GM12878 (cell line): Measurements from ENCODE around the gene KRT73. TPM values are rescaled to one million over a fixed set of nuclear protein-coding genes. Genes with fewer than 3 reads are reported as not detected.

Experiments
- ATAC-seq: fragments of 200-7000 bp; cut with Tn5 transposase; 3 replicates; pipeline ENCODE4 v1.9.1; 2020; ENCODE audit warnings: mild to moderate bottlenecking, moderate library complexity
- BruUV-seq: library from RNA; stranded (reverse); fragments of 400-500 nt; replicated peaks from 2 replicates; lab custom pipeline; 2021; lab: Mats Ljungman, UMichigan
- CTCF ChIA-PET: fragments of 300-600 bp; sonication (Branson Sonifier 250); formaldehyde crosslinking; extraction: SDS; loops from one replicate; lab custom pipeline; 2021; ENCODE audit warnings: inconsistent platforms; lab: Yijun Ruan, JAX
- POLR2A ChIA-PET: fragments of 350-600 bp; formaldehyde crosslinking; extraction: SDS; loops from one replicate; lab custom pipeline; 2021; ENCODE audit warnings: inconsistent platforms; lab: Charles Lee
- RAD21 ChIA-PET: fragments of 300-600 bp; sonication (Branson Sonifier 250); formaldehyde crosslinking; loops from one replicate; lab custom pipeline; 2023; ENCODE audit warnings: antibody characterized with exemption; ENCODE audit not compliant: unreplicated experiment; lab: Charles Lee
- SMC1A ChIA-PET: fragments of 300-600 bp; sonication (Branson Sonifier 250); formaldehyde crosslinking; loops from one replicate; lab custom pipeline; 2023; ENCODE audit not compliant: unreplicated experiment, uncharacterized antibody; lab: Charles Lee
- DNase-seq: peaks from one replicate; pipeline ENCODE4 v3.0.0-alpha.2; 2011; ENCODE audit warnings: low read depth, low spot score
- FAIRE-seq: peaks from 3 replicates; lab custom pipeline; 2011; peaks lifted over from hg19 to GRCh38; lab: Jason Lieb, UNC
- H2AFZ ChIP-seq: 2 replicates; pipeline ENCODE4 v1.6.0; 2011; ENCODE audit warnings: low read depth, low read length, control low read depth; ENCODE audit not compliant: control insufficient read depth
- H3K27ac ChIP-seq: 2 replicates; pipeline ENCODE4 v1.5.1; 2011; ENCODE audit warnings: control low read depth; ENCODE audit not compliant: control insufficient read depth, insufficient read depth
- H3K27me3 ChIP-seq, 2 experiments: replicated peaks in 1 of 2; 2 replicates each; pipeline versions ENCODE4 v1.6.0 to v1.6.1; 2011; ENCODE audit warnings: low read length in 1 of 2; ENCODE audit not compliant: control insufficient read depth in 2 of 2, insufficient read depth in 2 of 2
- H3K36me3 ChIP-seq, 2 experiments: 2 replicates each; pipeline ENCODE4 v1.5.1; 2011; ENCODE audit warnings: low read length in 1 of 2; ENCODE audit not compliant: control insufficient read depth in 2 of 2, insufficient read depth in 2 of 2
- H3K4me1 ChIP-seq: 2 replicates; pipeline ENCODE4 v1.6.1; 2011; ENCODE audit warnings: mild to moderate bottlenecking, low read length, moderate library complexity, mixed read lengths; ENCODE audit not compliant: control insufficient read depth, insufficient read depth
- H3K4me2 ChIP-seq: 2 replicates; pipeline ENCODE4 v1.6.0; 2011; ENCODE audit warnings: control low read depth; ENCODE audit not compliant: control insufficient read depth, insufficient read depth
- H3K4me3 ChIP-seq: fragments of 200-600 bp; sonication (generic); 2 replicates; pipeline ENCODE4 v1.5.1; 2016
- H3K79me2 ChIP-seq: 2 replicates; pipeline ENCODE4 v1.6.0; 2011; ENCODE audit warnings: low read length; ENCODE audit not compliant: control insufficient read depth, insufficient read depth
- H3K9ac ChIP-seq: 2 replicates; pipeline ENCODE4 v1.8.0; 2011; ENCODE audit warnings: low read length, control low read depth, mixed read lengths; ENCODE audit not compliant: control insufficient read depth, insufficient read depth
- H3K9me3 ChIP-seq: replicated peaks from 3 replicates; pipeline ENCODE4 v1.5.1; 2011; ENCODE audit warnings: mild to moderate bottlenecking, low read length; ENCODE audit not compliant: control insufficient read depth, insufficient read depth
- H4K20me1 ChIP-seq: 2 replicates; pipeline ENCODE4 v1.6.0; 2011; ENCODE audit not compliant: control insufficient read depth, insufficient read depth
- BACH1 ChIP-seq: fragments of 450-650 bp; IDR thresholded peaks from 2 replicates; pipeline ENCODE4 v1.6.1; 2017; ENCODE audit warnings: mild to moderate bottlenecking, borderline replicate concordance
- ETV6 ChIP-seq, 2 experiments: fragments of 450-650 bp in 1 of 2; IDR thresholded peaks in 1 of 2; conservative IDR thresholded peaks in 1 of 2; 2 replicates each; pipeline ENCODE4 v1.6.1; 2014; ENCODE audit warnings: antibody characterized with exemption in 1 of 2, borderline replicate concordance in 1 of 2, low read depth in 1 of 2, mild to moderate bottlenecking in 1 of 2, moderate library complexity in 1 of 2
- HSF1 ChIP-seq: fragments of 150-350 bp; IDR thresholded peaks from 2 replicates; pipeline ENCODE4 v1.6.1; 2014; ENCODE audit warnings: mild to moderate bottlenecking, low read depth, low read length
- IRF4 ChIP-seq: IDR thresholded peaks from 2 replicates; pipeline ENCODE4 v1.6.1; 2011; ENCODE audit warnings: low read depth, low read length
- MEF2A ChIP-seq: IDR thresholded peaks from 2 replicates; pipeline ENCODE4 v1.6.1; 2011; ENCODE audit warnings: low read depth, mild to moderate bottlenecking, low read length, moderate library complexity; ENCODE audit not compliant: insufficient read depth
- MLLT1 ChIP-seq: fragments of 450-650 bp; IDR thresholded peaks from 2 replicates; pipeline ENCODE4 v1.6.1; 2016; ENCODE audit warnings: mild to moderate bottlenecking
- MXI1 ChIP-seq: fragments of 150-350 bp; IDR thresholded peaks from 2 replicates; pipeline ENCODE4 v1.6.1; 2011; ENCODE audit warnings: low read depth, mild to moderate bottlenecking, inconsistent platforms, low read length, improper control_type of control experiment
- NFYA ChIP-seq: IDR thresholded peaks from 2 replicates; pipeline ENCODE4 v1.6.1; 2011; ENCODE audit warnings: low read depth, mild to moderate bottlenecking, low read length, improper control_type of control experiment, borderline replicate concordance
- SP1 ChIP-seq: IDR thresholded peaks from one replicate; pipeline ENCODE4 v1.6.1; 2011; ENCODE audit warnings: low read depth, low read length
- SREBF1 ChIP-seq: IDR thresholded peaks from 2 replicates; pipeline ENCODE4 v1.6.1; 2012; ENCODE audit warnings: mild to moderate bottlenecking, low read length
- SRF ChIP-seq, 2 experiments: IDR thresholded peaks; 2 replicates each; pipeline ENCODE4 v1.6.1; 2011; ENCODE audit warnings: low read depth in 2 of 2, low read length in 2 of 2, mild to moderate bottlenecking in 1 of 2, moderate library complexity in 1 of 2
- SUZ12 ChIP-seq: fragments of 200-600 bp; sonication (generic); IDR thresholded peaks from one replicate; pipeline ENCODE4 v1.6.1; 2018; ENCODE audit warnings: antibody characterized with exemption, mild to moderate bottlenecking; ENCODE audit not compliant: unreplicated experiment
- TCF12 ChIP-seq: IDR thresholded peaks from 2 replicates; pipeline ENCODE4 v1.6.1; 2011; ENCODE audit warnings: low read depth, mild to moderate bottlenecking, low read length
- USF2 ChIP-seq: IDR thresholded peaks from 2 replicates; pipeline ENCODE4 v1.6.1; 2011; ENCODE audit warnings: low read depth, low read length, improper control_type of control experiment, borderline replicate concordance
- ZBTB11 ChIP-seq: fragments of 450-650 bp; formaldehyde crosslinking; IDR thresholded peaks from 2 replicates; pipeline ENCODE4 v1.5.0; 2022; ENCODE audit warnings: mild to moderate bottlenecking, missing genetic modification characterization
- ZNF207 ChIP-seq: fragments of 450-650 bp; IDR thresholded peaks from 2 replicates; pipeline ENCODE4 v1.6.1; 2014; ENCODE audit warnings: antibody characterized with exemption, mild to moderate bottlenecking, borderline replicate concordance
- ZNF384 ChIP-seq: IDR thresholded peaks from 2 replicates; pipeline ENCODE4 v1.6.1; 2012; ENCODE audit warnings: low read depth, mild to moderate bottlenecking, low read length, improper control_type of control experiment, borderline replicate concordance
- ZZZ3 ChIP-seq: IDR thresholded peaks from 2 replicates; pipeline ENCODE4 v1.6.1; 2011; ENCODE audit warnings: low read depth; ENCODE audit not compliant: control insufficient read depth, insufficient read length
- WGBS: methylation state at CpG from one replicate; pipeline ENCODE4 v1.1.6; 2016; ENCODE audit warnings: low lambda C conversion rate; ENCODE audit not compliant: insufficient replicate concordance, insufficient coverage; ENCODE audit errors: missing lambda C conversion rate; 5-methylcytosine and 5-hydroxymethylcytosine counted together
- in situ Hi-C: fragments of 300-500 bp; cut with MboI; formaldehyde crosslinking; loops from 9 replicates; pipeline ENCODE4 v1.14.3; 2018; ENCODE audit warnings: mixed read lengths
- intact Hi-C: fragments of 100-400 bp; cut with micrococcal nuclease; formaldehyde crosslinking; loops from one replicate; pipeline ENCODE4 v1.14.2; 2022; ENCODE audit not compliant: unreplicated experiment
- polyA plus RNA-seq, 11 experiments: library from polyadenylated mRNA; depleted of rRNA in 4 of 11; unstranded in 6 of 11; stranded (reverse) in 5 of 11; fragments of >200 nt; fragmentation: Nextera tagmentation in 4 of 11; fragmentation: Illumina TruSeq in 1 of 11; extraction: Ambion mirVana in 4 of 11; extraction: Trizol in 1 of 11; gene quantifications; 1 replicate in 1 of 11; 2 replicates in 10 of 11; pipeline versions ENCODE4 v1.2.1 to v1.2.3, GENCODE V29; 2011 to 2016; ENCODE audit warnings: inconsistent platforms in 2 of 11, missing spikeins in 2 of 11, low read depth in 1 of 11
- total RNA-seq, 4 experiments: library from RNA; depleted of rRNA in 3 of 4; stranded (reverse); fragments of >200 nt in 3 of 4; fragmentation: Illumina TruSeq in 1 of 4; extraction: Trizol in 1 of 4; gene quantifications; 2 replicates each; pipeline versions ENCODE4 v1.2.1 to v1.2.3, GENCODE V29; 2013 to 2021

KRT73 gene
- total and polyA plus RNA-seq, 10 of the 15 experiments (the other 5 are each of a cell fraction or from before 2014, with no cell fraction given): not detected

- ChIA-PET SMC1A (no interaction called here), RAD21 (no interaction called here), CTCF (no interaction called here), POLR2A (no interaction called here)
- DNase-seq (no peak), ATAC-seq (no peak), FAIRE-seq (no peak)
- in situ Hi-C loops: no loop called here
- no peak overlapping the region for H3K4me3 ChIP-seq
- no peak overlapping the region for H2AFZ ChIP-seq
- no peaks in the 10 kb centered on the region for H3K79me2 ChIP-seq
- H3K9ac ChIP-seq: no peak overlapping the region
- no TSS peak for BruUV-seq
- H3K27ac ChIP-seq: no peak overlapping the region
- H3K36me3 ChIP-seq: no peaks in the 10 kb centered on the region
- H4K20me1 ChIP-seq: no peaks in the 10 kb centered on the region
- H3K27me3 ChIP-seq: peaks cover 0 to 4% of the 10 kb centered on the region in 2 experiments; a peak in 2 of 4 replicates
- no peaks in the 10 kb centered on the region for H3K4me1 ChIP-seq
- WGBS: 14% methylated on average over 4 of the region's 4 CpGs
- no peak overlapping the region for H3K4me2 ChIP-seq
- TF ChIP-seq MEF2A (no peak), SRF (IDR thresholded peaks at IDR 0.05; ENCODE audit: low read depth in 2 of 2, low read length in 2 of 2) (no peak), NFYA (no peak), MLLT1 (no peak), HSF1 (no peak), IRF4 (no peak), SUZ12 (no peak), TCF12 (no peak), ETV6 (conservative IDR thresholded peaks at IDR 0.05 in 1 of 2, IDR thresholded peaks at IDR 0.05 in 1 of 2; ENCODE audit: borderline replicate concordance in 1 of 2, low read depth in 1 of 2) (no peak), USF2 (no peak), MXI1 (no peak), ZZZ3 (no peak), ZNF207 (no peak), ZNF384 (no peak), BACH1 (no peak), ZBTB11 (CRISPR knock-in tag) (no peak), SP1 (no peak), SREBF1 (no peak)
- intact Hi-C loops: no loop called here
- H3K9me3 ChIP-seq: no peaks in the 10 kb centered on the region
Observed at GRCh38 chr12:52632656-52633055, 14.3 kb upstream of the KRT73 start.
